GM18502 (cell line): ENCODE data around the gene FLYWCH1.
"Not testable (repeated sequence)": the region's sequence is repeated elsewhere in the genome, so short reads cannot be mapped to it uniquely, and the experiment has no call there.

Source experiments
- ATAC-seq: cut with Tn5 transposase; IDR thresholded peaks from one replicate; pipeline ENCODE4 v1.9.1; 2021; ENCODE audit warnings: mild to moderate bottlenecking; ENCODE audit not compliant: unreplicated experiment, poor library complexity

FLYWCH1 gene

DNA sequence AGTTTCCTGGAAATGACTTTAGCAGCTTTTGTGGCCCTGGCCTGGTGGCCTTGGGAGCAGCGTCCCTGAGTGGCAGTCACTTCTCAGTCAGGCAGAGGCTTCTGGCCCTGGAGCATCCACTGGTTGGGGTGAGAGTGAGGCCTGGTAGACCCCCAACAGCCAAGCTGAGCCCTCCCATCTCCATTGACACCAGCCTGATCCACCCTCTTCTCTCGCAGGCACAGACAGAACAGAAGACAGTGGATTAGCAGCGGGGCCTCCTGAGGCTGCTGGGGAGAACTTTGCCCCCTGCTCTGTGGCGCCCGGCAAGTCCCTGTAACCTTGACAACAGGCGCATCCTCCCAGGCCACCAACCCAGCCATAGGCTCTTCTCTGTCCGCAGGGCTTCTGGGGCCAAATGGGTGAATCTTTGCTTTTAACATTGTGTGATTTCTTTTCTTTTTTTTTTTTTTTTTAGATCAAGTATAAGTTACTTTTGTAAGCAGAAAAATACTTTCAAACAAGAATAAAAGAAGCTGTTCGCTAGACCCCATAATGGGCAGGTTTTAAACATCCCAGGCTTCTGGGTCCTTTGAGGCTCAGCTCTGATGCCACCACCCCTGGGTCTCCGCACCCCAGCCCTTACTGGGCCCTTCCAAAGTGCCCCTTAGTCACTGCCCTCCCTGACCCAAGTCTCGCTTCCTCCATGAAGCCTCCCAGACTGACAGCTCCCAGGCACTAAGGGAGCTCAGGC is 12.7 kb upstream of the FLYWCH1 start:
- no peak for ATAC-seq

GRCh38 chr16:2899564-2900072 is 12.1 kb upstream of the FLYWCH1 start:
- ATAC-seq, result no peak

DNA sequence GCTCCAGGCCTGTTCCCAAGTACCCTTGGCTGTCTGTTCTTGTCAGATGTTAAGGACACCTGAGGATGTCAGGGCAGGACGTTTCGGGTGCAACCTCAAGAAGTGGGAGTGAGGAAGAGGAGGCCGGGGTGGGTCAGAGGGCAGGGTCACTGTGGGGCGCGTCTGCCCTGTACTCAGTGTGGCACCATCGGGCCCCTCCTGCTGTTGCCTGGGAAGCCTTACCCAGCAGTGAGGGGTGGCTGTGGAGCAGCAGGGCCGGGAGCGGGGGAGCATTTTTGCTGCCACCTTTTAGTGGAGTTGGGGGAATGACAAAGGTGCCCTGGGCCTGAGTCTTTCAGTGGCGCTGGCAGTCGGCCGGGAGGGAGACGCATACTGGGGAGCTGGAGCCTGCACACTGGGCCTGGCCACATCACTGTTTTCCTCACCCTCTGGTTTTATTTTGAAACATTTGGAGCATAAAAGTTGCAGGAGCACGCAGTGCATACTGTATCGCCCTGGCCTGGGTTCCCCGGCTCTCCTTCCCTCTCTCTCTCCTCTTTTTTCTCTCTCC is 11.1 kb upstream of the FLYWCH1 start:
- no peak for ATAC-seq

DNA sequence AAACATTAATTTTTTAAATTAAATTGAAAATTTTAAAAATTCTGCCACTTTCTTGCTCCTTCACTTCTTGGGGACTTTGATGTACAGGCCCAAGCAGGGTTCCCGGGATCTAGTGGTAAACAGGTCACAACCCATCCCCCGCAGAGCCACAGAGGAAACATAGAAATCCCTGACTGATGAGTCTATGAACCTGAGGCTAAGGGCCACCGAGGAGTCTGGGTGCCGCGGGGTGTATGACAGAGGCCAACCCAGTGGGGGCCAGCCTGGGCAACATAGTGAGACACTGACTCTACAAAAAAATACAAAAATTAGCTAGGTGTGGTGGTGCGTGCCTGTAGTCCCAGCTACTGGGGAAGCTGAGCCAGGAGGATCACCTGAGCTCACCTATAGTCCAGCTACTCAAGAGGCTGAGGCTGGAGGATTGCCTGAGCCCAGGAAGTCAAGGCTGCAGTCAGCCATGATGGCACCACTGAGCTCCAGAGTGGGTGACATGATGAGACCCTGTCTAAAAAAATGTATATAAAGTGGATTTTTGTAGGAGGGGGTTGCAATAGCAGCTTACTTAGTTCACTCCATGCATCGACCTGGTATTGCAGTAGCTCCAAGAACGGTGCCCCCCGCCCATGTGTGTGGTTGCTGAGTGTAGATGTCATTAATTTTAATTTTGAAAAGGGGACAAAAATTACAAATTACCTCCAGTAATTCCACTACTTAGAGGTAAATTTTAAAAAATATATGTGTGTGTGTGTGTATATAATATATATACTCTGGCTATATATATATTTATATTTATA is 9.2 kb upstream of the FLYWCH1 start:
- ATAC-seq, result no peak

- ATAC-seq, result peak; percentile 56
Measured at GRCh38 chr16:2904100-2904921, 7.4 kb upstream of the FLYWCH1 start.

DNA sequence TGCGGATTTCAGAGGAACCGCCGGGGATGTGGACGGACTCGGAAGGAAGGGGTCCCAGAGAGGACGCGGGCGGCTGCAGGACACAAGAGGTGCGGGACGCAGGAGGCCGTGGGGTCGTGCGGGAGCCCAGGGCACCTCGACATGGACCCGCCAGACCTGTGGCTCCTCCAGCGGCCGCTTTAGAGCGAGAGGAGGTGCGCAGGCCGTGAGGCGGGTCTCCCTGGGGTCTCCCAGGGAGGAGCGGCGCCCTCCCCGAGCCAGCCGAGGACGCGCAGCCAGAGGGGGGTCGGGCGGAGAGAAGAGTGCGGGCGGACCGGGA is 6.8 kb upstream of the FLYWCH1 start:
- peak; percentile 12 for ATAC-seq

DNA sequence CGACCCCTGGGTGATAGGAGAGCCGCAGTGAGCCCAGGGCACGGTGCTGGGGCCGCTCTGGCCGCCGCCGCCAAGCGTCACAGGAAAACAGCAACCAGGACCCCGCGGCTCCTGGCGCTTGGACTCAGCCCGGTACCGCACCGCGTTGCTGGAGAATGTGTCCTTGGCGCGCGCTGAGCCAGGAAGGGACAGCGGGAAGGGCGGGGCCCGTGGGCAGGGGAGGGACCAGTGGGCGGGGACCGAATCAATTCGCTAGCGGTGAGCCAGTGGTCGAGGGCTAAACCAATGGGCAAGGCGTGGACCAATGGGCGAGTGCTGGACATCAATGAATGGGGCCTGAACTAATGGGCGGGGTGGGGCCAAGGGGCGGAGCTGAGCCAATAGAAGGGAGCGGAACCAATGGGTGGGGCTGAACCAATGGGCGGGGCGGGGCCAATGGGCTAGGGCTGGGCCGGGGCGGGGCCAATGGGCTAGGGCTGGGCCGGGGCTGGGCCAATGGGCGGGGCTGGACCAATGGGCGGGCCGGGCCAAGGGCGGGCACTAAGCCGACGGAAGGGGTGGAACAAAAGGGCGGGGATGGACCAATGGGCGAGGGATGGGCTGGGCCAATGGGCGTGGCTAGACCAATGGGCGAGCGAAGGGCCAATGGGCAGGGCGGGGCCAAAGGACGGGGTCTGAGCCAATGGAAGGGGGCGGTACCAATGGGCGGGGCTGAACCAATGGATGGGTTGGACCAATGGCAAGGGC is 6.3 kb upstream of the FLYWCH1 start:
- ATAC-seq, result peak; percentile 77

GRCh38 chr16:2905988-2906387 is 5.7 kb upstream of the FLYWCH1 start:
- no peak for ATAC-seq

DNA sequence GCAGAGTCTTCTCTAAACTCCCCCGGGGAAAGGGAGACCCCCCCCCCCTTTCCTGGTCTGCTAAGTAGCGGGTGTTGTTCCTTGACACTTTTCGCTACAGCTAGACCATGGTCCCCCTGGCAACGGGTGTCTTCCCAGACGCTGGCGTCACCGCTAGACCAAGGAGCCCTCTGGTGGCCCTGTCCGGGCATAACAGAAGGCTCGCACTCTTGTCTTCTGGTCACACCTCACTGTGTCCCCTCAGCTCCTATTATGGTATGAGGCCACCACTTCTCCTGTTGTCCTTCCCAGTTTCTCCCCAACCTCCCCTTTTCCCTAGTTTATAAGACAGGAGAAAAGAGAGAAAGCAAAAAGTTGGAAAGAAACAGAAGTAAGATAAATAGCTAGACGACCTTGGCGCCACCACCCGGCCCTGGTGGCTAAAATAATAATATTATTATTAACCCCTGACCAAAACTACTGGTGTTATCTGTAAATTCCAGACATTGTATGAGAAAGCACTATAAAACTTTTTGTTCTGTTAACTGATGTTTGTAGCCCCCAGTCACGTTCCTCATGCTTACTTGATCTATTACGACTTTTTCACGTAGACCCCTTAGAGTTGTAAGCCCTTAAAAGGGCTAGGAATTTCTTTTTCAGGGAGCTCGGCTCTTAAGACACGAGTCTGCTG is 4.5 kb upstream of the FLYWCH1 start:
- not testable (repeated sequence) for ATAC-seq

- ATAC-seq, result no peak
Measured at GRCh38 chr16:2910441-2910969, 1.2 kb upstream of the FLYWCH1 start.

- ATAC-seq, result peak; percentile 25
Measured at GRCh38 chr16:2912330-2913199, 834 bp downstream of the FLYWCH1 start.

DNA sequence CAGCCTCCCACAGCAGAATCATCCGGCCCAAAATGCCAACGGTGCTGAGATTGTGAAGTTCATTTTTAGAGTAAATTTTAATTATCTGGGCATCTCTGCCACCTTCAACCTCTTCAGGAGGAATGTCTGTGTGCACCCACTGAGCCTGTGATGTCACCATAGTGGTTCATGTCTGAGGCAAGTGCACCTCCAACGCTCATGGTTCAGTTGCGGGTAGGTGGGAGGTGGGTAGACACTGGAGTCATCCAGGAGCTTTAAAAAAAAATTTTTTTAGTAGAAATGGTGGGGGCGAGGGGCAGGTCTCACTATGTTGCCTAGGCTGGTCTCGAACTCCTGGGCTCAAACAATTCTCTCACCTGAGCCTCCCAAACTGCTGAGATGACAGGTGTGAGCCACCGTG is 1.9 kb downstream of the FLYWCH1 start:
- ATAC-seq, result no peak

- no peak for ATAC-seq
Measured at GRCh38 chr16:2914233-2914632, 2.5 kb downstream of the FLYWCH1 start.

GRCh38 chr16:2915196-2915929 is 3.6 kb downstream of the FLYWCH1 start:
- no peak for ATAC-seq

DNA sequence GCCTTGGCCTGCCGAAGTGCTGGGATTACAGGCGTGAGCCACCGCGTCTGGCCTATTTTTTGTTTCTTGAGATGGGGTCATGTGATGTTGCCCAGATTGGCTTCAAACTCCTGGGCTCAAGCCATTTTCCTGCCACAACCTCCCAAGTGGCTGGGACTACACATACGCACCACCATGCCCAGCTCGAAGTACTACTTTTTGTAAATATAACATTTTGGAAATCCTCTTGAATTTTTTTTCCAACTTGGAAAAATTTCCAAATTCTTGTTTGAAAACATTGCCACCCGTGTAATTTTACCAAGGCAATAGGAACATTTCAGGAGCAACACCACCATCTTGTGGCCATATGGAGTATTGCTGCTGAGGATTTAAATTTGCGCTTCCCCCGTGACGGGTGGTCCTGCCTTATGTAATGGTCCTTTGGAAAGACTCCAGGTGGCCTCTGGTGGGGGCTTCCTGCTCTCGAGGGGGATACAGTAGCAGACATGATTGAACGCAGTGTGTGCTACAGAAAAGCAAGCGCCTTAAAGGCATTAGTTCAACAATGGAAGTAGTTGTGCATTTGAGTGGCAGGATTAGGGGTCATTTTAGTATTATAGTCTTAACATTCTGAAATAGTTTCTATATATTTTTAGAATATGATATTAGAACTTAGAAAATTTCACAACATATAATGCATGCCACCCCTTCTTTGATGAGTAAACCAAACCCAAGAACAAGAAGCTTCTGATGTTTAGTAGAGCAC is 8.0 kb downstream of the FLYWCH1 start:
- no peak for ATAC-seq

- ATAC-seq, result no peak
Measured at GRCh38 chr16:2923481-2923880, 11.8 kb downstream of the FLYWCH1 start.
